SK-N-MC (cell line): ENCODE data around the gene DOCK6.

ENCODE experiments used
- EZH2 ChIP-seq: fragments of 200-600 bp; sonication (generic); IDR thresholded peaks from one replicate; pipeline ENCODE4 v1.6.1; 2017; ENCODE audit warnings: antibody characterized with exemption
- FOXP2 ChIP-seq: optimal IDR thresholded peaks from 2 replicates; pipeline ENCODE3; 2011; ENCODE audit warnings: mild to moderate bottlenecking, moderate library complexity; ENCODE audit not compliant: insufficient read depth; ENCODE audit errors: extremely low read length, control extremely low read depth
- POLR2AphosphoS5 ChIP-seq: IDR thresholded peaks from 2 replicates; pipeline ENCODE4 v1.6.1; 2012; ENCODE audit warnings: mild to moderate bottlenecking, low read depth, low read length, borderline replicate concordance

DNA sequence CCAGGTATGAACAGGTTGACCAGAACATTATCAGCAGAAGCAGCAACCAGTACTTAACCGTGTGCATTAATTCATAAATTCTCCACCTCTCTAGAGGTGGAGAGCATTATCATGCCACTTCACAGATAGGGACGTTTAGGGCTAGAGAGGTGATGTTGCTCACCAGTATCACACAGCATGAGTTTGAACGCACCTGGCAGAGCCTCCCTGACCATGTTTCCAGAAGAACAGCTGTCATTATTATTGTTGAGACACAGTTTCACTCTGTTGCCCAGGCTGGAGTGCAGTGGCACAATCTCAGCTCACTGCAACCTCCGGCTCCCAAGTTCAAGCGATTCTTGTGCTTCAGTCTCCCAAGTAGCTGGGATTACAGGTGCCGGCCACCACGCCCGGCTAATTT, 71.8 kb downstream of the DOCK6 start:
- TF ChIP-seq POLR2AphosphoS5 (no peak), EZH2 (no peak), FOXP2 (no peak)
